Activated CD4-positive, alpha-beta T cell treated with anti-CD3 and anti-CD28 coated beads for 1 hour (primary cell): Measurements from ENCODE around the gene LAIR2.

ENCODE experiments used
- DNase-seq: peaks from one replicate; pipeline ENCODE4 v3.0.0-alpha.2; 2020

Gene LAIR2

DNA sequence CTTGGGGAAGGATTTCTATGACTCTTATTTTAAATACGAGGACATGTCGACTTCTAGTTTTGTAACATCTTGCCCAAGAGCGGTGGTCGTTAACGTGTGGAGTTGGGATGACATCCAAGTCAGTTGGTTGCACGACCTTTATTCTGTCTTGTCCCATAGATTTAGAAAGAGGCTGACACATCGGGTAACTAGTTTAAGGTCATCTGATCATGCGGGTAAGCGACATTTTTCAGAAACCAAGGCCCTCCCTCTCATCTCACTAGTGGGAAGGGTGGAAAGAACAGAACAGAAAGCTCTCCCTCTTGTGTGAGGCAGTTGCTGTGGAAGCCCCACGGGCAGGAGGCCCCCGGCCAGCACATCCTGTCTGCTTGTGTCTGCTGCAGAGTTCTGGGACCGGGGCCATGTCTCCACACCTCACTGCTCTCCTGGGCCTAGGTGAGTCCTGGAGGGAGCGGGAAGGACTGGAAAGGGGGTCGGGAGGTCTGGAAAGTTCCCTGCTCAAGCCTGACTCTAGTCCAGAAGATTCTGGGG lies at the start of gene LAIR2:
Gene LAIR2, plus strand, starts transcription at position 314 of the 531 bp plus-strand sequence. Its CDS starts 88 bp downstream, at position 402.
- no peak for DNase-seq

- no peak for DNase-seq
Measured at GRCh38 chr19:54453921-54454780, 48.5 kb upstream of the LAIR2 start.

DNA sequence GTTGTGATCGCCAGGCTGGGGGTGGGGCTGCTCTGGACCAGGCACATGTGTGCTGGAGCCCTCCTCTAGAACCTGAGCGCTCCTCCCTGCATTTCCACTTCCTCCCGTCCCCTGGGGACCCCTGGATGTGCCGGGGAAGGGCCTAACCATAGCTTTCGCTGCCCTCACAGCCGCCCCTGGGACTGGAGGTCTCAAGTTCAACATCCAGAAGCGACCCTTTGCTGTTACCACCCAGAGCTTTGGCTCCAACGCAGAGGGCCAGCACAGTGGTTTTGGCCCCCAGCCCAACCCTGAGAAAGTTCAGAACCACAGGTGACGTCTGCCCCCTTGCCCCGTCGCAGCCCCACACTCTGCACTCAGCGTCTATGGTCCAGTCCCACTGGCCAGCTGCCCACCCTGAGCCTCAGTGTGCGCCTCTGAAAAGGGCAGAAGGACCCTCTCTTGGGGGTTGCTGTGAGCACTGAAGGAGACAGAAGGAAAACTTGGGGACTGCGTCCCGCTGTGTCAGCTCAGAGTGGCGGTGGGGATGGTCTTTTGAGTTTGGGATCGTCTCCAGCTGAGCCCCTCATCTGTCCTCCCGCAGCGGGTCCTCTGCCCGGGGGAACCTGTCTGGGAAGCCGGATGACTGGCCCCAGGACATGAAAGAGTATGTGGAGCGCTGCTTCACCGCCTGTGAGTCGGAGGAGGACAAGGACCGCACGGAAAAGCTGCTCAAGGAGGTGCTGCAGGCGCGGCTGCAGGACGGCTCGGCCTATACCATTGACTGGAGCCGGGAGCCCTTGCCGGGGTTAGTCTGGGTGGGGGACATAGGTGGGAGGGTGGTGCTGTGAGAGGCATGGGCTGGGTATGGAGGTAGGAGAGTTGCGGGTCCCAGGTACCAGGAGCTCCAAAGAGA lies 47.6 kb upstream of the LAIR2 start:
- DNase-seq: no peak

DNA sequence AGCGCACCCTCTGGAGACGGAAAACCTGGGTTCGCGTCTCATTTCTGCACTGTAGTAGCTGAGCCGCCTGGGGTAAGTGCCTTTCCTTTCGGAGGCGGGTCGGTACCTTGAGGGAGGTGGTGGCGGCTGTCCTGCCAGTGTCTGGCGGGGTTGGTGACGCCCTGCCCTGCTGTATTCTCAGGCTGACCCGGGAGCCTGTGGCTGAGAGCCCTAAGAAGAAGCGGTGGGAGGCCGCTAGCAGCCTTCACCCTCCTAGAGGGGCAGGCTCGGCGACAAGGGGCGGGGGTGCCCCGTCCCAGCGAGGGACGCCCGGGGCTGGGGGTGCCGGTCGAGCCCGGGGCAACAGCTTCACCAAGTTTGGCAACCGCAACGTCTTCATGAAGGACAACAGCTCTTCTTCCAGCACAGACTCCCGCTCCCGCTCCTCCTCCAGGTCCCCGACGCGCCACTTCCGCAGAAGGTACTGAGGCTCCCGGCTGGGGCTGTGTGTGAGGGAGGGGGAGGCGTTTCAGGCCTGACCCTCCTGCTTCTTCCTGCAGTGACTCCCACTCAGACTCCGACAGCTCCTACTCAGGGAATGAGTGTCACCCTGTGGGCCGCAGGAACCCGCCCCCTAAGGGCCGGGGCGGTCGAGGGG lies 46.7 kb upstream of the LAIR2 start:
- no peak for DNase-seq

DNA sequence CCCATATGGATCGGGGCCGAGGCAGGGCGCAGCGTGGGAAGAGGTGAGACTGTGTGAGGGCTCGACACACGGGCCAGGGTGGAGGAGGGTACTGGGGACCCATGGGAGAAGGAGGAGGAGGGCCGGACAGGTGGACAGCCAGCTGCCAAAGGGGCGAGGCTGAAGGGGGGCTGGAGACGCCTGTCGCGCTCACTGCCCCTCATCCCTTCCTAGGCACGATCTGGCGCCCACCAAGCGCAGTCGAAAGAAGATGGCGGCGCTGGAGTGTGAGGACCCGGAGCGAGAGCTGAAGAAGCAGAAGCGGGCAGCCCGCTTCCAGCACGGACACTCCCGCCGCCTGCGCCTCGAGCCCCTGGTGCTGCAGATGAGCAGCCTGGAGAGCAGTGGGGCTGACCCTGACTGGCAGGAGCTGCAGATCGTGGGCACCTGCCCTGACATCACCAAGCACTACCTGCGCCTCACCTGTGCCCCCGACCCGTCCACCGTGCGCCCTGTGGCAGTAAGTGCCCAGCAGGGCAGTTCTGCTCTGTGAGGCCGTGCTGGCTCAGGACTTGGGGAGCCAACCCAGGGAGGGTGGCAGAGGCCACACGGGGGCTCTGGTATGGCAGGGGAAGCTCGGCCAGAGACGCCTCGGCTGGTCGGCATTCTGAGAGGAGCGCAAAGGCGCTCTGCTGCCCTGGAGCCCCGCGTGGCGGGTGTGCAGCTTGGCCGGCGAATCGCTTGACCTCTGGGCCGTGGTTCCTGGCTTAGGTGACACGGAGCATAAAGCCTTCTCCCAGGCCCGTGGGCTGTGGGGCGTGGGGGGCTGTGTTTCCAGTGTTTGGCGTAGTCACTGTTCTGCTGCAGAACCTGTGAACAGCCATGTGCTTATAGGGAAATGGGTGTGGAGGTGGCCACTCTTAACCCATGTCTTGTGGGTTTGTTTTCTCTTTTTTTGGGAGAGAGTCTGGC lies 45.9 kb upstream of the LAIR2 start:
- no peak for DNase-seq

DNA sequence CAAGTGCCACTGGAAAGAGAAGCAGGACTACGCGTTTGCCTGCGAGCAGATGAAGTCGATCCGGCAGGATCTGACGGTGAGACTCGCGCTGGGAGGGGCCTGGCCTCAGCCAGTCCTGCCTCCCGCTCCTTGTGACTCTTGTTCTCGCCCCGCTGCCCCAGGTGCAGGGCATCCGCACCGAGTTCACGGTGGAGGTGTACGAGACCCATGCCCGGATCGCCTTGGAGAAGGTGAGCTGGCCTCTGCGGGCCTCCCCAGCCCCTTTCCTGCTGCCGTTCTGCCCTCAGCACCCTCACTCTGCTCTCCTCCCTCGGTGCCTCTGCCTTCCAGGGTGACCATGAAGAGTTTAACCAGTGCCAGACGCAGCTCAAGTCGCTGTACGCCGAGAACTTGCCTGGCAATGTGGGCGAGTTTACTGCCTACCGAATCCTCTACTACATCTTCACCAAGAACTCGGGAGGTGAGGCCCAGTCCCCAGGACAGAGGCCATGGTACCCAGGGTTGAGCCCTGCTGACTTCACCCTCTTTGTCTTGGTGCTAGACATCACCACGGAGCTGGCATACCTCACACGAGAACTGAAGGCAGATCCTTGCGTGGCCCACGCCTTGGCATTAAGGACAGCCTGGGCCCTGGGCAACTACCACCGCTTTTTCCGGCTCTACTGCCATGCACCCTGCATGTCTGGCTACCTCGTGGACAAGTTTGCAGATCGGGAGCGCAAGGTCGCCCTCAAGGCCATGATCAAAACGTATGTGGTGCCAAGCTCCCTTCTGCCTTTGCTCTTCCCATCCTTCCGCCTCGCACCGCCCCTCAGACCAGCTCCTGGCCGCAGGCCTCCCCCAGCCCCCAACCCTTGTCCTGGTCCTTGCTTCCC lies 44.6 kb upstream of the LAIR2 start:
- no peak for DNase-seq

GRCh38 chr19:54458648-54459281 lies 43.9 kb upstream of the LAIR2 start:
- DNase-seq: no peak

DNA sequence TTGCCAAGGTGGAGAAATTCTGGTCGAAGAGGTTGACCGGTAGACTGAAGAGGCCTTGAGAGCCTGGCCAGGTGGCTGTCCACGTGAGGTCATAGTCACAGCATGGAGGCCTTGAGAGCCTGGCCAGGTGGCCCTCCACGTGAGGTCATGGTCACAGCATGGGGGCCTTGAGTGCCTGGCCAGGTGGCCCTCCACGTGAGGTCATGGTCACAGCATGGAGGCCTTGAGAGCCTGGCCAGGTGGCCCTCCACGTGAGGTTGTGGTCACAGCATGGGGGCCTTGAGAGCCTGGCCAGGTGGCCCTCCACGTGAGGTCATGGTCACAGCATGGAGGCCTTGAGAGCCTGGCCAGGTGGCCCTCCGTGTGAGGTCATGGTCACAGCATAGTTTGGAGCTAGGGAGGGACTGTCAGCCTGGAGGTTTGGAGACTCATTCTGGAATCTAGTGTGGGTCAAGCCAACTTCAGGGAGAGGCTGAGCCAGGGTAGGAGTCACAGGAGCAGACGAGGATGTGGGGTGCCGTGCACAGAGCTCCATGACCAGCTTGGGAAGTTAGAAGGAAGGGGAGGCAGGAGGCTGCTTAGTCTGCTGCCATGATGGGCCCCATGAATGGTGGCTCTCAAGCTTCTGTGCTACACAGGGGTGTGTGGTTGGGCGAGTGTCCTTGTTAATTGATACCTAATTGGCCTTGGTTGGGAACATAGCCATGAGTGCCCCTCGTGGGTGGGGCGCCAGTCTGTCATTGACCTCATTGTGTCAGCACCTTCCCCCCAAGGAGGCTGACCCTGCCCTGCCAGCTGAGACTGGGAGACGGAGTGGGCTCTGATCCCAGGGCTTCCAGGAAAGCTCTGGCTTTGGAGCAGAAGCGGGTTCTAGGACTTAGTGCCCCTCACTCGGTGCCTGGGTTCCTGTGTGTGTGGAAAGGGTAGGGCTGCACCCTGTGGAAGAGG lies 43.1 kb upstream of the LAIR2 start:
- DNase-seq: no peak

- DNase-seq: no peak
Measured at GRCh38 chr19:54460230-54461005, 42.2 kb upstream of the LAIR2 start.

GRCh38 chr19:54461210-54461609 lies 41.4 kb upstream of the LAIR2 start:
- no peak for DNase-seq

- no peak for DNase-seq
Measured at GRCh38 chr19:54461613-54462012, 41.0 kb upstream of the LAIR2 start.

DNA sequence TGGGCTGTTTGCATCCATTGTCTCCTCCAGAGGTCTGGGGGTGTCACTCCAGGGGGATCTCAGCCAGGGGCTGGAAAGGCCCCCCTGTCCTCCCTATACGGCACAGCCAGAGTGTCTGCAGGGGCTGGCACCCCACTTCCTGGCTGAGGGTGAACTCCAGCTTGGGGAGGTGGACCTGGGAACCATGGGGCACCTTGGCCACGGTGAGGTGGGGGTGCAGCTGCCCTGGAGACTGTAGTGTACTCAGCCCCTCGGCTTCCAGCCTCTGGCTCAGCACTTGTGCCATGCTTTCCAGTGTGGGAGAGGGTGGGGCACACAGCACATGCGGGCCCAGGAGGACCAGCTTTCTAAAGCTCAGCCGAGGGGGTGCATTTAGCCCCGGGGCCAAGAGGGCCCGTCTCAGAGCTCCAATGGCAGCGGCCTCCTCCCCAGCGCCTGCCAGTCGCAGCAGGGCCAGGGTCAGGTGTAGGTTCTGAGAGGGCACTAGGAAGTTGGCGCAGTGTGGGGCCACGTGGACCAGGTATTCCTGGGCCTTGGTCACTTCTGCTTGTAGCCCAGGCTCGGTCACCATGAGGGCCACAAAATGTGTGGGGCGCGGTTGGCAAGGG lies 40.5 kb upstream of the LAIR2 start:
- no peak for DNase-seq

GRCh38 chr19:54462655-54463530 lies 39.7 kb upstream of the LAIR2 start:
- DNase-seq: peak; percentile 50

DNA sequence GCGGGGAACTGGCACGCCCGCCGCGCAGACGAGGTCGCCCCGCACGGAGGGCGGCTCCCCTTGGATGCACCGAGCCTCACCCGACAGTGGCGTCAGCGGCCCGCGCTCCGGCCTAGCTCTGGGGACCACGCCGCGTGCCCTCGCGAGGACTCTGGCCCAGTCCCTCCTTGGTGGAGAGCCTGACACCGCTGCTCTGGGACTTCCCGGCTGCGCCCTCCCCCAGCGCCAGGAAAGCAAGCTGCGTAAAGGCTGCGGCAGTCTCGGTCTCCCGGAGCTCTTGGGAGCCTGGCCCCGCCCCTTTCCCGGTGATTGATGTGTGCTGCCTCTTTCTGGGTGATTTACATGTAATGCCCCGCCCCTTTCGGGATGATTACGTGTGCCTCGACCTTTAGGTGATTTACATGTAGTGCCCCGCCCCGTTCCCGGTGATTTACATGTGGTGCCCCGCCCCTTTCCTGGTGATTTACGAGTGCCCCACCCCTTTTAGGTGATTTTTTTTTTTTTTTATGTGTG lies 39.0 kb upstream of the LAIR2 start, which contains the start of gene LENG9:
Gene LENG9, minus strand, starts transcription at position 248 of the 513 bp plus-strand sequence. CDS start 252 bp downstream, outside the sequence.
- DNase-seq: peak; percentile 81

- peak; percentile 61 for DNase-seq
Measured at GRCh38 chr19:54464044-54464629, 38.5 kb upstream of the LAIR2 start.
